Tibial nerve (tissue), 3 donors: ENCODE data around the gene AKNA.

ENCODE experiments used
- POLR2A ChIP-seq, 2 donors: fragments of 450-650 bp; IDR thresholded peaks; one replicate each; pipeline ENCODE4 v1.6.1; 2017; ENCODE audit warnings: antibody characterized with exemption in 2 of 2, mild to moderate bottlenecking in 2 of 2, moderate library complexity in 2 of 2
- TF ChIP-seq, protein P1 (sequence below), 5 experiments: fragments of 200-600 bp in 3 of 5; fragments of 450-650 bp in 2 of 5; sonication (generic) in 3 of 5; IDR thresholded peaks; one replicate each; pipeline ENCODE4 v1.5.1; 2016 to 2019; ENCODE audit warnings: antibody characterized with exemption in 5 of 5, mild to moderate bottlenecking in 3 of 5, moderate library complexity in 2 of 5

DNA sequence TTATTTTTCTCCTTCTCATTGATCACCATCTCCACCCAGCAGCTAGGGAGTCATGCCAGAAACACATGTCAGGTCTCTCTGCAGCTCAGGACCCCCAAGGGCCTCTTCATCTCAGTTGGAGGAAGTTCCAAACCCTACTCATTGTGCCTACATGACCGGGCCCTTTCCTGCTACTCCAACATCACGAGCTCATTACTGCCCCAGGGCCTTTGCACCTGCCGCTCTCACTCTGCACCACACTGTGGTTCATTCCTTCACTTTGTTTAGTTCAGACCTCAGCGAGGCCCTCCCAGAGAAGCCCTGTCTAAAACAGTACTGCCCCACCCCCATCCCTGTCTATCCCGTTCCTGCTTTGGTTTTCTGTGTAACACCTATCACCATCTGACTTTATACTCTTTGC lies 22.1 kb upstream of the AKNA start:
- TF ChIP-seq, protein P1, sequence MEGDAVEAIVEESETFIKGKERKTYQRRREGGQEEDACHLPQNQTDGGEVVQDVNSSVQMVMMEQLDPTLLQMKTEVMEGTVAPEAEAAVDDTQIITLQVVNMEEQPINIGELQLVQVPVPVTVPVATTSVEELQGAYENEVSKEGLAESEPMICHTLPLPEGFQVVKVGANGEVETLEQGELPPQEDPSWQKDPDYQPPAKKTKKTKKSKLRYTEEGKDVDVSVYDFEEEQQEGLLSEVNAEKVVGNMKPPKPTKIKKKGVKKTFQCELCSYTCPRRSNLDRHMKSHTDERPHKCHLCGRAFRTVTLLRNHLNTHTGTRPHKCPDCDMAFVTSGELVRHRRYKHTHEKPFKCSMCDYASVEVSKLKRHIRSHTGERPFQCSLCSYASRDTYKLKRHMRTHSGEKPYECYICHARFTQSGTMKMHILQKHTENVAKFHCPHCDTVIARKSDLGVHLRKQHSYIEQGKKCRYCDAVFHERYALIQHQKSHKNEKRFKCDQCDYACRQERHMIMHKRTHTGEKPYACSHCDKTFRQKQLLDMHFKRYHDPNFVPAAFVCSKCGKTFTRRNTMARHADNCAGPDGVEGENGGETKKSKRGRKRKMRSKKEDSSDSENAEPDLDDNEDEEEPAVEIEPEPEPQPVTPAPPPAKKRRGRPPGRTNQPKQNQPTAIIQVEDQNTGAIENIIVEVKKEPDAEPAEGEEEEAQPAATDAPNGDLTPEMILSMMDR (IDR thresholded peaks at IDR 0.05): no peak
- no peak for TF ChIP-seq POLR2A (IDR thresholded peaks at IDR 0.05)
